NOMO-1 (cell line): Measurements from ENCODE around the gene CALHM3.
"Not testable (repeated sequence)": the region's sequence is repeated elsewhere in the genome, so short reads cannot be mapped to it uniquely, and the experiment has no call there.

ENCODE experiments used
- DNase-seq, 2 experiments: peaks; one replicate each; lab custom pipeline; 2025; ENCODE audit not compliant: unreplicated experiment in 2 of 2; lab: John Stamatoyannopoulos, UW

CALHM3 gene

GRCh38 chr10:103479135-103479534 lies at the start of gene CALHM3:
TSS of gene CALHM3 (minus strand) at chr10:103479240. CDS start at chr10:103479032, 208 bp downstream.
- no peak for DNase-seq

GRCh38 chr10:103528549-103528948 lies 49.5 kb upstream of the CALHM3 start:
- DNase-seq, result no peak

GRCh38 chr10:103527476-103527875 lies 48.4 kb upstream of the CALHM3 start:
- not testable (repeated sequence) for DNase-seq

- DNase-seq, result no peak
Measured at GRCh38 chr10:103525901-103526300, 46.9 kb upstream of the CALHM3 start.

GRCh38 chr10:103523683-103524082 lies 44.6 kb upstream of the CALHM3 start:
- no peak for DNase-seq

- DNase-seq, result not testable (repeated sequence)
Measured at GRCh38 chr10:103522006-103522405, 43.0 kb upstream of the CALHM3 start.

DNA sequence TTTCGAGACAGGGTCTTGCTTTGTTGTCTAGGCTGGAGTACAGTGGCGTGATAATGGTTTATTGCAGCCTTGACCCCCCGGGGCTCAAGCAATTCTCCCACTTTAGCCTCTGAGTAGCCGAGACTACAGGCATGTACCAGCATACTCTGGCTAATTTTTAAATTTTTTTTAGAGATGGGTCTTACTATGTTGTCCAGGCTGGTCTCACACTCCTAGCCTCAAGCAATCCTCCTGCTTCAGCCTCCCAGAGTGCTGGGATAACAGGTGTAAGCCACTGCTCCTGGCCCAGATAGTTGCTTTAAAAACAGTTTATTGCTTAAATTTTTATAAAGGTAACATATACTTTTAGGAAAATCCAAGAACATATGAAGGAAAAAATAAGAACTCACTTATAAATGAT lies 40.8 kb upstream of the CALHM3 start:
- no peak for DNase-seq

DNA sequence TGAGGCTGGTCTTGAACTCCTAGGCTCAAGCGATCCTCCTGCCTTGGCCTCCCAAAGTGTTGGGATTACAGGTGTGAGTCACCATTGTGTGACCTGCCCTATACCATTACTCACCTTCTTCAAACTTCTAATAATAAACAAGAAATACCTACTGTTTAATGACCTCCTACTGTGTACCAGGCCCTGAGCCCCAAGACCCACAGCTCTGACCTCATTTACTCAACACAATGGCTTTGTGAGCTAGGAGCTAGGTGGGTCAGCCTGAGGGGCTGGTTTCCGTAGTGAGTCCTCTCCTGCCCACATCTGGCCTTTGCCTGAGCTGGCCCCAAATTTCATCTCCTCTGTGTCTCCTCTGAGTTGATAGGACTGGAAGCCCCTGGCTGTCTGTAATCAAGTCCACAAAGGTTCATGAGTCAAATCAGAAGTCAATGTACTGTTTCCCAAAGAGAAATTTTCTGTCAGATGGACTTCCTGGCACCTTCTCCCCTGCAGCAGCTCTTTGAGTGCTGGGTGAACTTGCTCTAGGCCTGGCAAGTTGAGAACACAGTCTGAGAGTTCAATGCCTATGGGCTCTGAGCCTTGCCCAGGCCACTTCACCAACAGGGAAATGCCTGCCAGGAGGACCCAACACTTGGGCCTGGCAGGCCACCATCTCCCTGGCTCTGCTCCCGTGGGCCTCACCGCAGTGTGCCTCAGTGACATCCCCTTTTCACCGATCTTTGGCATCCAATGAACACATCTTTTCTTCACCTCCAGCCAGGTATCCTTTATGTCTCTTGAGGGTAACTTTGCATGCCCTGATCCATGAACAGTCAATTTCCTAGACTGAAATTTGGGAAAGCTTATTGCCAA lies 38.4 kb upstream of the CALHM3 start:
- no peak for DNase-seq

DNA sequence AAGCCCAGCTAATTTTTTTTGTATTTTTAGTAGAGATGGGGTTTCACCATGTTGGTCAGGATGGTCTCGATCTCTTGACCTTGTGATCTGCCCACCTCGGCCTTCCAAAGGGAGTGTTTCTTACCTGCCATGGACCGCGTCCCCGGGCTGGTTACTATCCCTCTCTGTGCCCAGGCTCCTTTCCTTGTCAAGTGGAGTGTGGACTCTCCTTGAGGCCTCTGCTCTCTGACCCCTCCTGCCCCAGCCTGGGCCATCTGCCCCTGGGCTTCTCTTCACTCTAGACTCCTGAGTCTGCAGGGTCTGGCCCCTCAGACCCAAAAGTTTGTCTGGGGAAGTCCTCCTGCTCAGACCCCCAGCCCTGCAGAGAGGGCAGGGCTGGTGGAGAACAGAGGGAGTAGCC lies 35.2 kb upstream of the CALHM3 start:
- no peak for DNase-seq

GRCh38 chr10:103513380-103514060 lies 34.5 kb upstream of the CALHM3 start:
- no peak for DNase-seq

DNA sequence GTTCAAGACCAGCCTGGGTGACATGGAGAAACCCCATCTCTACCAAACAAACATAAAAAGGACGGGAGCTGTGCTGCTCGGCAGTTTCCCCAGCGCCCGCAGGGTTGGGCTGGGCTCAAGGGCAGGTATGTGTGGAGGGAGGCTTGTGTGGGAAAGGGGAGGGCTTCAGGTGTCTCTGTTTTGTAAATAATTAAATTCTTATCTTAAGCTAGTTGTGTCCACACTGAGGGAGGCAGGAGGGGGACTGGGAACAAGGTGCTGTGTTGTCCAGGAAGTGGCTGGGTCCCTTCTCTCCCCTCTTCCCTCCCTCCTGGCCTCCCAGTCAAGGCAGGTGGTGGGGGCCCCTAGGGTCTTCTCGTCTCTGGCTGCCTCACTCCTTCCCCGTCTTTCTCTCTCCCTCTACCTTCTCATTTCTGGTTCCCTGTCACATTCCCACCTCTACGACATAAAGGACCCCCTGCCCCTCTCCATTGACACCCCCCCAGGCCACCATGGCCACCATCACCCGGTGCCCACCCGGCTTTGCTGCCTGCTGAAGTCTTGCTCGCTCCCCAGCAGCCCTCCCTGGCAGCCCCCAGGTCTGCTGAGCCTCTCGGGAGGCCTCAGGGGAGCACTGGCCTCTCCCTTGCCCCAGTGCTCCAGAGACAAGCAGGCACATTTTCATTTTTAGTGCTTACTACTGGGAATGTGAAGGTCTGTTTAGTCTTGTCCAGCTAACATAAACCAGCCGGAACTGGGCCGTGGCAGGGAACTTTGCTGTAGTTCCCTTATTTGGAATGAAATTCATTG lies 33.7 kb upstream of the CALHM3 start:
- DNase-seq, result no peak

DNA sequence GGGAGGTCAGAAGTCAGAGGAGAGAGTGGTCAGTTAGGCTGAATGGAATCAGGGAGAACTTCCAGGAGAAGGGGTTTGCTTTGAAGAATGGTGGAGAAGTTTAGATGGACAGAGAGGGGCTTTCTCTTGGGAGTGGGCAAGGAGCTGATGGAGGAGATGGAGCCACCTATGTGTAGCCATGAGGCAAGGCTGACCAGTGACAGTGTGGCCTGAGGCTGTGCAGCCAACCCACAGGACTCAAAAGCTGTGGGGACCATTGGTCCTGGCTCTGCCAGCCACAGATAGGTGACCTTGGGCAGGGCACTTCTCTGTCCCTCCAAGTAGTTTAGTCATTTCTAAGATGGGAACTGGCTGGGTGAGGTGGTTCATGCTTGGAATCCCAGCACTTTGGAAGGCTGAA lies 33.1 kb upstream of the CALHM3 start:
- DNase-seq, result no peak

DNA sequence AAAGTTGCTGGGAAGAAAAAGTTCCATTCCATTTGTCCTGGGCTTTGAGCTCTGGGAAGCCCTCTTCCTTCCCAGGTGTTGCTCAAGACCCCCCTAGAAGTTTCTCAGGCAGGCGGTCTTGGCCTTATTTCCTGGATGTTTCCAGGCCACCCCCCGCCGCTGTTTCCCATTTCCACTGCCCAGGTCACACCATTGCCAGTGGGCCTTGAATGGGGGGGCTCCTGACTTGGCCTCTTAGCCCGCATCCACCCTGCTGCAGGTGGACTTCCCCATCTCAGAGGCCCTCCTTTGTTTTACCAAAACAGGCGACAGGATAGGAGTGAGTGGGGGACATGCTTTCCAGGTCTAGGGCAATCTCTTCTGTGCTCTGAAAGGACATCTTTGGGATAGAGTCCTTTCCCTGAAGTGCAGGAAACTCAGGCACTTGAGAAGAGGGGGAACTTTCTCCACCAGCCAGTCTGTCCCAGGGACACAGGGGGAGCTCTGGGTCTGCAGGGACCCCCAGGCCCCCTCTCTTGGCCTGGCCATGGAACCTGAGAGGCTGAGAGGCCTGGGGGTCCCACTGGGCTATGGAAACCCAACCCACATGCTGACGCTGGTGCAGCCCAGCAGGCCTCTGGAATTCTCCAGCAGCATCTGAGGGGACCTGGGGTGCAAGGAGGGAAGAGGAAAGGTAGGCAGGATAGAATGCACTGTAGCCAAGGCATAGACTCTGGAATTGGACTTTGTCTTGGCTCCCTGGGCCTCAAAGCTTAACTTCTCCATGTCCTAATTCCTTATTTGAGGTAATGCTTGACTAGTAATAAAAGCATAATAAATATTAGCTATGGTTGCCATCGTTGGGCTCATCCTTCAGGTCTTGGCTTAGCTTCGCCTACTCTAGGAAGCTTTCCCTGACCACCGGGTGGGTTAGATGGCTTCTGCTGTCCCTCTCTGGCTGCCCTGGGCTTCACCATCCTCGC lies 32.0 kb upstream of the CALHM3 start:
- DNase-seq, result no peak

- DNase-seq, result no peak
Measured at GRCh38 chr10:103510046-103510685, 31.1 kb upstream of the CALHM3 start.

DNA sequence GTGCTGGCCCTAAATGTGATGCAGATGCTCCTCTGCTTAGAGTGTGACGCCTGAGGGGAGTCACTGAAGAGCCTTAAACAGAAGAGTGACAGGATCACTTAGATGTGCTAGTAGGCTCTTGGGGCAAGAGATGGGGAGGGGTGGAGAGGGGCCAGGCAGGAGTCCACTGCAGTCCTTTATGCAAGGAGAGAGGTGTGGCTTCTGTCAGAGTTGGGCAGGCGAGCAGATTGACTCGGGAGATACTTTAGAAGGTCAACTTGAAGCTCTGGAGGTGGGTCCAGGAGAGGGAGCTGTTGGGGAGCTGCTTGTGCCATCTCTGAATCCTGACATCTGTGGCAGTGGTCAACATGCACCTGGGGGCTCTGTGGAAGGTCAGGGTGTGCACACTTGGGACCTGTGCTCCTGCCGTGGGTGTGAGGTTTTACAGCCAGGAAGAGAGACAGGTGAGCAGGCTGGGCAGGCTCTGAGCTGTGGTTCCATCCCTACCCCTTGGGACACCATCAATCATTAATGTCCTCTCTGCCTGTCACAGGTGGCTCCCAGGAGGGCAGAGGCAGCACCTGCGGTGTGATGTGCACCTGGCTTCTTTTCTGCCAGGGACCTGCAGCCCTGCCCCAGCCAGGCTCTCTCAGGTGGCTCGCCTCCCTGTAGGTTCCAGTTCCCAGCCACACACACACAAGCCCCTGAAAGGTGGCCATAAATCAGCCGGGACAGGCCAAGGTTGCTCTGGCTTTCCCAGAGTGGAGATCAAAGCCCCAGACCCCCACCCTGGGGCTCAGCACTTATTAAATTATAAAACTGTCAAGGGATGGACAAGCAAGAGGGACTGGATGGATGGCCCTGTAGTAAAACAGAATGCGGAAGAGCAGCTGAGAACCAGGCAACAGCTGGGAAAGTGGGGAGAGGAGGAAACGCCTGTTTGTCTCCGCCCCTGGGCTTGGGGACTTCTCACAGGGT lies 28.5 kb upstream of the CALHM3 start:
- DNase-seq, result no peak

GRCh38 chr10:103506061-103506460 lies 27.0 kb upstream of the CALHM3 start:
- DNase-seq, result no peak

- no peak for DNase-seq
Measured at GRCh38 chr10:103504181-103504783, 25.2 kb upstream of the CALHM3 start.

DNA sequence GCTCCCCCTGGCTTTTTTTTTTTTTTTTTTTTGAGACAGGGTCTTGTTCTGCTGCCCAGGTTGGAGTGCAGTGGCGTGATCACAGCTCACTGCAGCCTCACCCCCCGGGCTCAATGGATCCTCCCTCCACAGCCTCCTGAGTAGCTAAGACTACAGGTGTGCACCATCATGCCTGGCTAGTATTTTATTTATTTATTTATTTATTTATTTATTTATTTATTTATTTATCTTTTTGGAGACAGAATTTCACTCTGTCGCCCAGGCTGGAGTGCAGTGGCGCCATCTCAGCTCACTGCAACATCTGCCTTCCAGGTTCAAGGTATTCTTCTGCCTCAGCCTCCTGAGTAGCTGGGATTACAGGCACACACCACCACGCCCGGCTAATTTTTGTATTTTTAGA lies 24.7 kb upstream of the CALHM3 start:
- not testable (repeated sequence) for DNase-seq
